C4-2B (cell line): ENCODE data around the gene RNPEPL1.
"Not testable (repeated sequence)": the region's sequence is repeated elsewhere in the genome, so short reads cannot be mapped to it uniquely, and the experiment has no call there.

Experiments used
- H3K27ac ChIP-seq: fragments of 450-650 bp; 2 replicates; pipeline ENCODE4 v1.5.1; 2017
- CTCF ChIP-seq: fragments of 450-650 bp; conservative IDR thresholded peaks from 2 replicates; pipeline ENCODE4 v1.5.1; 2017; ENCODE audit warnings: mild to moderate bottlenecking
- ZFX ChIP-seq: fragments of 450-650 bp; IDR thresholded peaks from 2 replicates; pipeline ENCODE4 v1.6.1; 2017

Gene RNPEPL1

GRCh38 chr2:240613781-240614180, 45.5 kb downstream of the RNPEPL1 start:
- TF ChIP-seq ZFX, result no peak
- TF ChIP-seq CTCF, result no peak
- no peak overlapping the region for H3K27ac ChIP-seq

GRCh38 chr2:240614391-240614790, 46.1 kb downstream of the RNPEPL1 start:
- no peak overlapping the region for H3K27ac ChIP-seq
- TF ChIP-seq CTCF, result no peak
- TF ChIP-seq ZFX, result no peak

GRCh38 chr2:240615396-240615795, 47.1 kb downstream of the RNPEPL1 start:
- TF ChIP-seq CTCF (no peak), ZFX (no peak)
- H3K27ac ChIP-seq, result no peak overlapping the region

GRCh38 chr2:240615820-240616547, 47.7 kb downstream of the RNPEPL1 start:
- no peak overlapping the region for H3K27ac ChIP-seq
- TF ChIP-seq ZFX (no peak), CTCF (no peak)

GRCh38 chr2:240616860-240617666, 48.8 kb downstream of the RNPEPL1 start:
- H3K27ac ChIP-seq, result not testable (repeated sequence)

GRCh38 chr2:240618776-240619175, 50.5 kb downstream of the RNPEPL1 start:
- no peak for TF ChIP-seq ZFX
- TF ChIP-seq CTCF, result no peak
- H3K27ac ChIP-seq, result no peak overlapping the region

- no peak overlapping the region for H3K27ac ChIP-seq
- TF ChIP-seq ZFX (no peak), CTCF (no peak)
Observed at GRCh38 chr2:240619506-240620148, 51.3 kb downstream of the RNPEPL1 start.
